ENCODE results near the gene ARHGAP6. TPM values are rescaled to one million over a fixed set of nuclear protein-coding genes. Genes with fewer than 3 reads are reported as not detected.

ARHGAP6 gene
- total RNA-seq, 1 donor from 2014 or later, result not detected

- intact Hi-C loops (cut with micrococcal nuclease), result no loop called here
Observed at GRCh38 chrX:11575332-11575731, 90.4 kb downstream of the ARHGAP6 start.

GRCh38 chrX:11567528-11568220 lies 98.0 kb downstream of the ARHGAP6 start:
- intact Hi-C loops (cut with micrococcal nuclease), result no loop called here

- intact Hi-C loops (cut with micrococcal nuclease), result no loop called here
Observed at GRCh38 chrX:11566789-11567188, 98.9 kb downstream of the ARHGAP6 start.

GRCh38 chrX:11566173-11566572 lies 99.5 kb downstream of the ARHGAP6 start:
- intact Hi-C loops (cut with micrococcal nuclease), result no loop called here

- intact Hi-C loops (cut with micrococcal nuclease), result no loop called here
Observed at GRCh38 chrX:11564546-11564945, 101.2 kb downstream of the ARHGAP6 start.

- intact Hi-C loops (cut with micrococcal nuclease), result no loop called here
Observed at GRCh38 chrX:11562570-11562969, 103.2 kb downstream of the ARHGAP6 start.

GRCh38 chrX:11558972-11559371 lies 106.7 kb downstream of the ARHGAP6 start:
- intact Hi-C loops (cut with micrococcal nuclease), result no loop called here

- intact Hi-C loops (cut with micrococcal nuclease), result no loop called here
Observed at GRCh38 chrX:11557120-11557519, 108.6 kb downstream of the ARHGAP6 start.

- intact Hi-C loops (cut with micrococcal nuclease), result no loop called here
Observed at GRCh38 chrX:11555759-11556158, 110.0 kb downstream of the ARHGAP6 start.

- intact Hi-C loops (cut with micrococcal nuclease), result no loop called here
Observed at GRCh38 chrX:11553594-11553993, 112.1 kb downstream of the ARHGAP6 start.

GRCh38 chrX:11551151-11551550 lies 114.6 kb downstream of the ARHGAP6 start:
- intact Hi-C loops (cut with micrococcal nuclease), result no loop called here

GRCh38 chrX:11546917-11547316 lies 118.8 kb downstream of the ARHGAP6 start:
- intact Hi-C loops (cut with micrococcal nuclease), result no loop called here

- intact Hi-C loops (cut with micrococcal nuclease), result no loop called here
Observed at GRCh38 chrX:11543249-11543648, 122.5 kb downstream of the ARHGAP6 start.

GRCh38 chrX:11541510-11541909 lies 124.2 kb downstream of the ARHGAP6 start:
- intact Hi-C loops (cut with micrococcal nuclease), result no loop called here

GRCh38 chrX:11540532-11541377 lies 125.0 kb downstream of the ARHGAP6 start:
- intact Hi-C loops (cut with micrococcal nuclease), result no loop called here

GRCh38 chrX:11537141-11537540 lies 128.6 kb downstream of the ARHGAP6 start:
- intact Hi-C loops (cut with micrococcal nuclease), result loop anchor here (10.0 kb wide), 1 partner anchor 392 kb away; no protein-coding TSS in a partner anchor

- intact Hi-C loops (cut with micrococcal nuclease), result loop anchor here (10.0 kb wide), 1 partner anchor 391 kb away; no protein-coding TSS in a partner anchor
Observed at GRCh38 chrX:11535156-11535919, 130.4 kb downstream of the ARHGAP6 start.

GRCh38 chrX:11533199-11533651 lies 132.5 kb downstream of the ARHGAP6 start:
- intact Hi-C loops (cut with micrococcal nuclease), result loop anchor here (1.0 to 10.0 kb wide), 5 partner anchors 191 to 388 kb away; no protein-coding TSS in a partner anchor

- intact Hi-C loops (cut with micrococcal nuclease), result loop anchor here (1.0 to 10.0 kb wide), 5 partner anchors 192 to 388 kb away; no protein-coding TSS in a partner anchor
Observed at GRCh38 chrX:11532291-11533078, 133.2 kb downstream of the ARHGAP6 start.

- intact Hi-C loops (cut with micrococcal nuclease), result loop anchor here (10.0 kb wide), 1 partner anchor 386 kb away; no protein-coding TSS in a partner anchor
Observed at GRCh38 chrX:11531226-11531625, 134.5 kb downstream of the ARHGAP6 start.
